Measurements from ENCODE around the gene CD38. TPM values are rescaled to one million over a fixed set of nuclear protein-coding genes. Genes with fewer than 3 reads are reported as not detected.

The CD38 gene
- total RNA-seq, 1 experiment from 2014 or later = 0.17 TPM

DNA sequence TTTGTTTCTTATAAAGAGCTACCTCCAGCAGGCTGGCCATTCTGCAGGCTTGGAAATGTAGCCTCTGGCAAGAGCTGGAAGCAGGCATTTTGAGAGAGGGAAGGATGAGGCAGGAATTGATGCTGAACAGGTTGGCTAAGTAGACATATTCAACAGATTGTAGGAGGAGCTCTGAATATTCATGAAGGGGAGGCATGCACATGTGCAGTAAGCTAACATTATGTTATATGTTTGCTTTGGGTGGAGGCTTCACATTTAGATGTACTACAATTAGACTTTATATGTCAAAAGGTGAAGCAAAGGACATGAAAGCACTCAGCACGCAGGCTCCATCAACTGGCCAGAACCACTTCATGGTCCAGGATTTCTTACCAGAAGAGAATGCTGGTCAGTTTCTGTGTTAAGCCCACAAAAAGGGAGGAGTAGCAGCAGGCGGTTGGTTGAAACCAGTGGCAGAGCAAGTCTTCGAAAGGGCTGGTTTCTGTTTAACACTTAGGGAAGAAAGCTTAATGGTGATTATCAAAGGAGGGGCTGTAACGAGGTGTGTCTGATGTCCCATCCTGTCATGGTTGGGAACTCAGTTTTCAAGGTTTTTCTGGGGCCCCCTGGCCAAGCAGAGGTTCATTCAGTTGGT lies 105.6 kb downstream of the CD38 start (continued):
- TF ChIP-seq, protein P1, sequence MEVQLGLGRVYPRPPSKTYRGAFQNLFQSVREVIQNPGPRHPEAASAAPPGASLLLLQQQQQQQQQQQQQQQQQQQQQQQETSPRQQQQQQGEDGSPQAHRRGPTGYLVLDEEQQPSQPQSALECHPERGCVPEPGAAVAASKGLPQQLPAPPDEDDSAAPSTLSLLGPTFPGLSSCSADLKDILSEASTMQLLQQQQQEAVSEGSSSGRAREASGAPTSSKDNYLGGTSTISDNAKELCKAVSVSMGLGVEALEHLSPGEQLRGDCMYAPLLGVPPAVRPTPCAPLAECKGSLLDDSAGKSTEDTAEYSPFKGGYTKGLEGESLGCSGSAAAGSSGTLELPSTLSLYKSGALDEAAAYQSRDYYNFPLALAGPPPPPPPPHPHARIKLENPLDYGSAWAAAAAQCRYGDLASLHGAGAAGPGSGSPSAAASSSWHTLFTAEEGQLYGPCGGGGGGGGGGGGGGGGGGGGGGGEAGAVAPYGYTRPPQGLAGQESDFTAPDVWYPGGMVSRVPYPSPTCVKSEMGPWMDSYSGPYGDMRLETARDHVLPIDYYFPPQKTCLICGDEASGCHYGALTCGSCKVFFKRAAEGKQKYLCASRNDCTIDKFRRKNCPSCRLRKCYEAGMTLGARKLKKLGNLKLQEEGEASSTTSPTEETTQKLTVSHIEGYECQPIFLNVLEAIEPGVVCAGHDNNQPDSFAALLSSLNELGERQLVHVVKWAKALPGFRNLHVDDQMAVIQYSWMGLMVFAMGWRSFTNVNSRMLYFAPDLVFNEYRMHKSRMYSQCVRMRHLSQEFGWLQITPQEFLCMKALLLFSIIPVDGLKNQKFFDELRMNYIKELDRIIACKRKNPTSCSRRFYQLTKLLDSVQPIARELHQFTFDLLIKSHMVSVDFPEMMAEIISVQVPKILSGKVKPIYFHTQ (CRISPR knock-in tag; IDR thresholded peaks at IDR 0.05) = no peak

DNA sequence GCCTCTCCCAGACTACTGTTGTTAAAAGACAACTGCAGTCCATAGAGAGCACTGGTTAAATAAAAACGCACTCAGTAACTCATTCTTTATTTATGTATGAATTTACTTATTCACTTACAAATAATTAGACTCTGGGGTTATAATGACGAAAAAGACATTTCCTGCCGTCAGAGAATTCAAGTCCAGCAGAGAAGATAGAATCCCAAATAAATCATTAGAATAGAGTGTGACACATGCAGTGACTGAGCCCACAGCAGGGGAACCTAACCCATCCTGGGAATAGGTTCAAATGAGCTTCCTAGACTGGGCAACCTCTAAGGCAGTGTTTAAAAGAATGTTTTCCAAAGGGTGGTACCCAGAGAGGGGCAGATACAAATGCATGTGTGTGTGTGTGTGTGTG lies 106.5 kb downstream of the CD38 start:
- POLR2A ChIA-PET = no interaction called here

DNA sequence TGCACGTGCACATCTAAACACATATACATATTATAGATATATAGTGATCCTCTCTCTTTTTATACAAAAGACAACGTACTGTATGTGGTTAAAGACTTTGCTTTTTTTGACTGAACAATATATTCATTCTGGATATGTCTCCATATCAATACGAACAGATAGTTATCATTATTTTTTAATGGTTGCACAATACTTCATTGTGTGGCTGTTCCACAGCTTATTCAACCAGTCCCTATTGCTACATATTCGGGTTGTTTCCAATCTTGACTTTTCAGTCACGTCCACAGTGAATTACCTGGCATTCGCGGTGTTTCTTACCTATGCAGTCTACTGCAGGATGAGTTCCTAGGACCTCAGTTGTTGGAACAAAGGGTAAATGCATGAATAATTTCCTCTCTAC lies 107.3 kb downstream of the CD38 start:
- Mint-ChIP-seq H3K36me3 (no peaks in the 10 kb centered on the region; the same call in 1 of the 2 replicates), H3K27ac (no peak overlapping the region), H3K4me3 (no peak overlapping the region), H3K27me3 (ENCODE audit: low read depth) (no peaks in the 10 kb centered on the region), H3K4me1 (peaks cover 8% of the 10 kb centered on the region), H3K9me3 (peaks cover 4% of the 10 kb centered on the region; the same call in 1 of the 2 replicates)
- DNase-seq (ENCODE audit: low spot score) (no peak), ATAC-seq (no peak)
- TF ChIP-seq, protein P1 (CRISPR knock-in tag; IDR thresholded peaks at IDR 0.05) = no peak
- no peak for TF ChIP-seq GRHL2 (CRISPR knock-in tag; IDR thresholded peaks at IDR 0.05; ENCODE audit: insufficient replicate concordance, severe bottlenecking)
- TF ChIP-seq SMAD4 (CRISPR knock-in tag; IDR thresholded peaks at IDR 0.05) = no peak
- TF ChIP-seq, protein P2, sequence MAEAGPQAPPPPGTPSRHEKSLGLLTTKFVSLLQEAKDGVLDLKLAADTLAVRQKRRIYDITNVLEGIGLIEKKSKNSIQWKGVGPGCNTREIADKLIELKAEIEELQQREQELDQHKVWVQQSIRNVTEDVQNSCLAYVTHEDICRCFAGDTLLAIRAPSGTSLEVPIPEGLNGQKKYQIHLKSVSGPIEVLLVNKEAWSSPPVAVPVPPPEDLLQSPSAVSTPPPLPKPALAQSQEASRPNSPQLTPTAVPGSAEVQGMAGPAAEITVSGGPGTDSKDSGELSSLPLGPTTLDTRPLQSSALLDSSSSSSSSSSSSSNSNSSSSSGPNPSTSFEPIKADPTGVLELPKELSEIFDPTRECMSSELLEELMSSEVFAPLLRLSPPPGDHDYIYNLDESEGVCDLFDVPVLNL (CRISPR knock-in tag; IDR thresholded peaks at IDR 0.05; ENCODE audit: borderline replicate concordance, low read depth) = no peak
- TF ChIP-seq IRF2 (CRISPR knock-in tag; IDR thresholded peaks at IDR 0.05; ENCODE audit: borderline replicate concordance, low read depth) = no peak
- TF ChIP-seq HMGA2 (CRISPR knock-in tag; IDR thresholded peaks at IDR 0.05) = no peak
- TF ChIP-seq CBFB (CRISPR knock-in tag; IDR thresholded peaks at IDR 0.05; ENCODE audit: low read depth) = no peak
- no peak for TF ChIP-seq TCF7 (CRISPR knock-in tag; IDR thresholded peaks at IDR 0.05; ENCODE audit: low read depth)
- no peak for TF ChIP-seq GABPB1 (CRISPR knock-in tag; IDR thresholded peaks at IDR 0.05)
- no peak for TF ChIP-seq ELF4 (CRISPR knock-in tag; IDR thresholded peaks at IDR 0.05; ENCODE audit: low read depth)
- no peak for TF ChIP-seq TEAD1 (CRISPR knock-in tag; IDR thresholded peaks at IDR 0.05)
- no peak for TF ChIP-seq ETV6 (CRISPR knock-in tag; IDR thresholded peaks at IDR 0.05)
- TF ChIP-seq SP1 (CRISPR knock-in tag; conservative IDR thresholded peaks at IDR 0.05) = no peak
- no peak for TF ChIP-seq ZNF121 (CRISPR knock-in tag; IDR thresholded peaks at IDR 0.05)
- TF ChIP-seq, protein P3, sequence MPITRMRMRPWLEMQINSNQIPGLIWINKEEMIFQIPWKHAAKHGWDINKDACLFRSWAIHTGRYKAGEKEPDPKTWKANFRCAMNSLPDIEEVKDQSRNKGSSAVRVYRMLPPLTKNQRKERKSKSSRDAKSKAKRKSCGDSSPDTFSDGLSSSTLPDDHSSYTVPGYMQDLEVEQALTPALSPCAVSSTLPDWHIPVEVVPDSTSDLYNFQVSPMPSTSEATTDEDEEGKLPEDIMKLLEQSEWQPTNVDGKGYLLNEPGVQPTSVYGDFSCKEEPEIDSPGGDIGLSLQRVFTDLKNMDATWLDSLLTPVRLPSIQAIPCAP (CRISPR knock-in tag; IDR thresholded peaks at IDR 0.05) = no peak
- no peak for TF ChIP-seq ZNF219 (CRISPR knock-in tag; IDR thresholded peaks at IDR 0.05; ENCODE audit: borderline replicate concordance)
- no peak for TF ChIP-seq GTF2I (CRISPR knock-in tag; conservative IDR thresholded peaks at IDR 0.05)
- TF ChIP-seq ZNF263 (CRISPR knock-in tag; IDR thresholded peaks at IDR 0.05; ENCODE audit: low read depth) = no peak
- POLR2A ChIA-PET = no interaction called here
- CTCF ChIA-PET = no interaction called here

More for the DNA sequence above, 106.5 kb downstream of the CD38 start:
- DNase-seq (ENCODE audit: low spot score) = no peak
- Mint-ChIP-seq H3K27ac (no peak overlapping the region), H3K36me3 (no peaks in the 10 kb centered on the region; the same call in 1 of the 2 replicates), H3K27me3 (ENCODE audit: low read depth) (no peaks in the 10 kb centered on the region), H3K4me3 (no peak overlapping the region), H3K9me3 (no peaks in the 10 kb centered on the region), H3K4me1 (0 out of 2 replicates have a peak, but pooled peaks cover 3% of the 10 kb centered on the region)
- CTCF ChIA-PET = interaction anchor here (3.5 kb wide), 1 partner anchor 79 kb away, joined by 32 read pairs; the partner anchor contains the start of gene FGFBP2
- ATAC-seq = no peak
- TF ChIP-seq GTF2I (CRISPR knock-in tag; conservative IDR thresholded peaks at IDR 0.05) = no peak
- TF ChIP-seq ZNF219 (CRISPR knock-in tag; IDR thresholded peaks at IDR 0.05; ENCODE audit: borderline replicate concordance) = no peak

All from WTC11 (cell line).